GM18858 (cell line): ENCODE measurements around the gene CATSPER1.

Experiments
- ATAC-seq: cut with Tn5 transposase; IDR thresholded peaks from one replicate; pipeline ENCODE4 v1.9.1; 2021; ENCODE audit not compliant: unreplicated experiment

CATSPER1 gene

DNA sequence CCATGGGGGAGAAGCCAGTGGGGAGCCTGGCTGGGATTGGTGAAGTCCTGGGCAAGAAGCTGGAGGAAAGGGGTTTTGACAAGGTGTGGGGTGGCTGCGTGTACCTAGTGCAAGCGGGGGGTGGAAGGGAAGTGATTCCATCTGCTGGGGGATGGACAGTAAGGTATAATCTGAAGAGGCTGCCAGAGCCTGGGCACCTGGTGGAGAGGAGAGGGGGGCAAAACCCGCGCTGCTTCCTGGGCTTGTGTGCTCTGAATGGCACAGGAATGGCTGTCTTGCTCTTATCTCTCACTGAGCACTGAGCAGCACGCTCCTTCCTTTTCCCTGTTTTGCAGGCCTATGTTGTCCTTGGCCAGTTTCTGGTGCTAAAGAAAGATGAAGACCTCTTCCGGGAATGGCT, 23.0 kb downstream of the CATSPER1 start:
- no peak for ATAC-seq

DNA sequence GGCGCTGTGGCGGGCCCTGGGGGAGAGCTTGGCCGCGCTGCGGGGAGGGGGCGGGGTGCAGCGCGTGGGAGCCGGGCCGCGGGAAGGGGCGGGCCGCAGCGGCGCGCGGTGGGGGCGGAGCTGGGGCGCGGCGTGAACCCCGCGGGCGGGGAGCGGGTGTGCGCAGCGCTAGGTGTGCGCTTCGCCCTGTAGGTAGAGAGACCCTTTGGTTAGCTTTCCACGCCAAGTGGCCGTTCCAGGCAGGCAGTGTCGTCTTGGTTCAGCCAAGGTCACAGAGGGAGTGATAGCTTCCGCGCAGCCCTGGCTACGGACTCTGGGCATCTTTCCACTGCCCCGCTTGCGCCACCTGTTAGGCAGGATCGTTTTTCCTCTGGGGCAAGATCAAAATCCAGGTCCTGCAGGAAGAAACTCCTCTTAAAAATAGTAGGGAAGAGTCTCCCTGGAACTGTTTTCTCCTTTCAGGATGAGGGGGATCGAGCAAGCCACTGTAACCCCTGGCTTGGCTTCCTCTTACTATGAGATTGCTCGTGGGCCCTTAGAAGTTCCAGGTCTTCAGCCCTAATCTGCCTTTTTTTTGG, 23.5 kb downstream of the CATSPER1 start:
- peak; percentile 15 for ATAC-seq

DNA sequence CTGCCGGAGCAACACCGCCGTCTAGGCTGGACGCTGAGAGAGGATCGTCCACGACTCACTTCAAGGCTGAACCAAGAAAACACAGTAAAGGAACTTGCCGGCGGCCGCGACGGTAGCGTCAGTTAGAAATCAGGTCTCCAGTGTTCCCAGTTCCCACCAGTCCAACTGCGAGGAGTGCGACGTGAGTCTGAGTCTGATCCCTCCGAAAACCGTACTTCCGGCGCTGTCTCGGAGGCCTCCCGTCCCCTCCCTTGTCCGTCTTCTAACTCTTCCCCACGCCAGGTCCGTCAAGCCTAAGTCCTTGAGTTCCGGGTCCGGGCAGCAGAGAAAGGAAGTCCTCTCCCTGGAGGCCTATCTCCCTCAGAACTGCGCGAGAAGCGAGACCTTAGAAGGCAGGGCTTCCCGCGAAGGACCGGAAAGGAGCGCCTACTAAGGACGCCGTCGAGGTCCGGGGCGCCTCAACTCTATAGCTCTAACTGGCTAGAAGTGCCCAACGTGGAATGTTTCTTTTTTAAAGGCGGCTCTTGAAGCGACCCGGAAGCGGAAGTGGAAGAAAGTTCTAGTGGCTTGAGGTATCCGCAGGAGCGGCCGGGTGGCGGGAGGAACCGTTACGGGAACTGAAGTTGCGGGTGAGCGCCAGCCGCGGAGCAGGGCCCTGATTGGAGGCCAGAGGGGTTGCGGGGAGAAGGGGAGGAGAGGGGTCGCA, 24.2 kb downstream of the CATSPER1 start, which contains the start of the genes BANF1 and EIF1AD:
TSS of gene BANF1 (plus strand) at position 562 of the 706 bp plus-strand sequence. CDS start 748 bp downstream, outside the sequence.
TSS of gene EIF1AD (minus strand) at position 216 of the 706 bp plus-strand sequence. CDS start 1,768 bp downstream, outside the sequence.
- ATAC-seq: peak; percentile 70

DNA sequence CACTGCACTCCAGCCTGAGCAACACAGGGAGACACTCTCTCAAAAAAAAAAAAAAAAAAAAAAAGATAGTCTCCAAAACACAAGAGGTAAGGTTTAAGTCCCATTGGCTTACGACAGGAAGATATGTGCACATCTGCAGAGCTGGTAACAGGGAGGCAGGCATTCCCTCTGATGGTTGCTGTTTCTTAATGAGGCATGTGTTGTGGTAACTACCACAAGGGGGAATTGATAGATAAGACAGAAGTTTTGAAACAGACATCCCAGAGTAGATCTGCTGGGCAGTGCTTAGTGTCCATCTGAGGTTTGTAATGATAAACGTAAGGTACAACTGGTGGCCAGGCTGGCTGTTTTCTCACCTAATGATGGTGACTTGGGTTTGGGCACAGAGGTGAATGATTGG, 29.0 kb downstream of the CATSPER1 start:
- ATAC-seq: no peak

DNA sequence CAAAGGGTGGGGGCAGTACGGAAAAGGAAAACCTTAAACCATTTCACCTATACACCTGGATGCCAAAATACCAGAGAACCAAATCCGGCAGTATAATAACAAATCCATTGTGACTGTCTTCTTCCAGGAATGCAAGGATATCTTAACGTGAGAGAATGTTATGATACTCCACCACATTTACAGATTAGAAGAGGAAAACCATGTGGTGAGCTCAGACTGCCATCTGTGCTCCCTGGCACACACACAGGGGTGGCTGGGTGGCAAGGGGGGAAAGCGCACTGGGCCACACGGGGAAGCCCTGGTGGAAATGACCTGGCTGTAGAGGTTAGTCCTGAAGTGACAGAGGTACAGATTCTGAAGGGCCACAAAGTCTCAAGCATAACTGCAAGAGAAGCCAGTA, 34.2 kb downstream of the CATSPER1 start:
- no peak for ATAC-seq

DNA sequence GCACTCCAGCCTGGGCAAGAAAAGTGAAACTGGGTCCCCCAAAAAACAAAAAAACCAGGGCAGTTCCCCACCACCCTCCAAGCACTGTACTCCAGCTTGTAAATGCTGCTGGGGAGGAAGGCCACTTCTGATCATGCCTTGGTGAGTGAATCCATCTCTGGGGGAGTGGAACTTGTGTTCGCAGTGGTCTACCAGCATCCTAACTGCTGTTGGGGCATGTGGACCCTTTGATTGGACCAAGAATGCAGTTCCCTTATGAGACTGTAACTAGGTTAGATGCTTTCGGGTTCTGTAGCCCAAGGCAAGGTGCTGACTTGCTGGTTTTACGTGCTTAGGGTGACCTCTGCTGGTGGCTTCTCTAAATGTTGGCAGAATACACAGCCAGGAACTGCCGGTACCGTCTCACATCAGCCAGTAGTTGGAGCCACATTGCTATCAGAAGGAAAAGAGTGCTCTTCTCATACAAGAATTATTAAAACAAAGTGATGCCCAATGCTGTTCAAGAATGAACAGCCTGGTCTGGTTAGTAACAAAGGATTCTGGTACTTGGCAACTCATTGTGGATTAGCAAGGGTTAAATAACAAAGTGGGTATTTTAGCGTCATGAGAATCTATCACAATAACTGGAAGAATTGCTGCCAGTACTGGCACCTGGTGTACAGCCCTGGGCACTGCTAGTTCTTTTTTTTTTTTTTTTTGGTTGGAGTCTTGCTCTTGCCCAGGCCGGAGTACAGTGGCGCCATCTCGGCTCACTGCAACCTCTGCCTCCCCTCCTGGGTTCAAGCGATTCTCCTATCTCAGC, 37.3 kb downstream of the CATSPER1 start:
- peak; percentile 76 for ATAC-seq

DNA sequence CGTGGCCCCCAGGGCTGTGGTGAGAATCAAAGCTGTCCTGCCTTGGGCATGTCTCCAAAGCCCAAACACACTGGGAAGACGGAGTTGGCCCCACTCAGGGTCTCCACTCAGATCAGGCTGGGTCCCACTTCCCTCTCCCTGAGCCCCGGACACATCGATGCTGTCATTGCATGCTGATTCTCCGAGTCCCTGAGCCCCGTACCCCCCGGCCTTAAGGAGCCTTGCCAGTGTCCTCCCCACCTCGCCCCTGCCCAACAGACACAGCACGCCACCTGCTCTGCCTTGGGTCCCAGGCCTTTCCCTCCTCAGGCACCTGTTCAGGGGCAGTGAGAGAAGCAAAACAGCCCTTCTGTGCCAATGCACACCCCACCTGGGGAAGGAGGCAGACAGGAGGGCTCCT, 38.9 kb downstream of the CATSPER1 start:
- no peak for ATAC-seq

DNA sequence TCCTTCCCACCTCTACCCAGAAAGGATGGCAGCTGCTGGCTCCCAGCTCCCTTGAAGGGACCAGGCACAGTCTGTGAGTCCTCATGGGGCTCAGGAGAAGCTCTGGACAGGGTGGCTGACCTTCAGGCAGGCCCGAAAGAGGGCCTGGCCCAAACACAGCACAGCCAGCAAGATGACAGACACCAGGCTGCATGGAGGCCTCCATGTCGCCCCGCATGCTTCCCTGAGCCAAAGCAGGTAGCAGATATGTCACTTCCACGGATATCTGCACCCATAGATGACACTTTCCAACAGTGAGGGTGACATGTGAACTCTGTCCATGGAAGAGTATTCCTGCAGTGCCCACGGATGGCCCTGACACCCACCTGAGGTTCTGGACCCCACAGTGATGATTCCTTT, 42.7 kb downstream of the CATSPER1 start:
- ATAC-seq: no peak

DNA sequence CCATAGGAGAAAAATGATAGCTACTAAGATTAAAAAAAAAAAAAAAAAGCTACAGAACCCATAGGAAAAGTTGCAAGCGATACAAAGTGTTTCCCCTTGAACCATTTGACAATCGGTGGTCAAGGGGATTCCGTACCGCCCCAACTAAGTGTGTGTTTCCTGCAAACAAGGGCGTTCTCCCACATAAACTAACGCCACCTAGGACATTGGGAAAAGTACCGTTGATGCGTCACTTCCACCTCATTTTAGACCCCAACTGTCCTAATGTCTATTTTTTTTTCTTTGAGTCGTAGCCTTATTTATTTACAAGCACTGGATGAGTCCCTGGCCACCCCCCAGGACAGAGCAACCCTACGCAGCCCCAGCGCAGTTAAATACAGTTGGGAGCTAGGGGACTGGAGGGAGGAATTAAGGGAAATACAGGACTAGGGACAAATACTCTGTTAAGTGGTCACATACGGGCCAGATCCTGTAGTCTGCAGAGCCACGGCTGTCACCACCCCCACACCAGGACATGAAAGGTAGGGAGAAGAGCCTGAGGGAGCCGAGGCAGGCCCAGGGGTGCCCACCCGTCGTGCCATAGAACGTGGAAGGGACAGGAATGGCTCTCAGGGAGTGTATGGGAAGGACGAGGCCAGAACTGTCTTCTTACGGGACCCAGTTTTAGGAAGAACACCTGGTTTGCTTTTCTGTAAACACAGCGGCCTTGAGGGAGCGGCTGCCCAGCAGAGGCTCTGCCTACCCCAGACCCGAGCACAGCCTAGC, 43.3 kb downstream of the CATSPER1 start:
- no peak for ATAC-seq

DNA sequence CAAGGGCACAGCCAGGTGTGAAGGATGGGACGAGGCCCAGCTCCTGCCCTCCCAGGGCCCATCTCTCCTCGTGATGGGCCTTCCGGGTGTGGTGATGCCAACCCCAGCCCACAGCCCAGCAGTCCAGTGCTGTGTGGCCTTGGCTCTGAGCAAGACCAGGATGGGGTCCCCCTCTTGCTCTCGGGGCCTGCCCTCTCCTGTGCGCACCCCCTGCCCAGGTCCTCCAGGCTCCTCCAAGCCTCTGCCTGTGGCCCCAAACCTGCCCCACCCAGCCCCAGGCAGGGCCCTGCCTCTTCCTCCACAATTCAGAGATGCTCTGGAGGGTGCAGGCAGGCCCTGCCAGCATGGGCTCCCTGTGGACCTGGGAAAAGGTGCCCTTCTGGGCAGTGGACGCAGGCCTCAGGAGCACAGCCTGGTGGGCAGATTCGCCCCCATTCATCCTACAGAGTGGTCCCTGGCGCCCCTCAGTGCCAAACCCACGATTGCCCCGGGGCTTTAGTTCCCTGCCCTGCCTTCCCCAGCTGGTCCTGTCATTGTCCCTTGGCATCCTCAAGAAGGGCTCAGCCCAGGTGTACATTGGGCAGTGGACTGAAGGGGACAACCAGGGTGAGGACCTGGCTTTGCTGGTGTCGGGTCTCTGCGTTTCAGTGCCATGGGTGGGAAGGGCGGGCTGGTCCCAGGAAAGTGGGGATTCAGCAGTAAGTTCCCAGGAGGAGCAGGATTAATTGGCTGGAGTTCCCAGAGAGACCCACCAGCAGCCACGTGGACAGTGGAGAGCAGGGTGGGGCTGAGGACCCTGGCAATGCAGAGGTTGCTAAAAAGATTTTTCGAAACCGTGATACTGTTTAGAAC, 44.1 kb downstream of the CATSPER1 start:
- no peak for ATAC-seq

DNA sequence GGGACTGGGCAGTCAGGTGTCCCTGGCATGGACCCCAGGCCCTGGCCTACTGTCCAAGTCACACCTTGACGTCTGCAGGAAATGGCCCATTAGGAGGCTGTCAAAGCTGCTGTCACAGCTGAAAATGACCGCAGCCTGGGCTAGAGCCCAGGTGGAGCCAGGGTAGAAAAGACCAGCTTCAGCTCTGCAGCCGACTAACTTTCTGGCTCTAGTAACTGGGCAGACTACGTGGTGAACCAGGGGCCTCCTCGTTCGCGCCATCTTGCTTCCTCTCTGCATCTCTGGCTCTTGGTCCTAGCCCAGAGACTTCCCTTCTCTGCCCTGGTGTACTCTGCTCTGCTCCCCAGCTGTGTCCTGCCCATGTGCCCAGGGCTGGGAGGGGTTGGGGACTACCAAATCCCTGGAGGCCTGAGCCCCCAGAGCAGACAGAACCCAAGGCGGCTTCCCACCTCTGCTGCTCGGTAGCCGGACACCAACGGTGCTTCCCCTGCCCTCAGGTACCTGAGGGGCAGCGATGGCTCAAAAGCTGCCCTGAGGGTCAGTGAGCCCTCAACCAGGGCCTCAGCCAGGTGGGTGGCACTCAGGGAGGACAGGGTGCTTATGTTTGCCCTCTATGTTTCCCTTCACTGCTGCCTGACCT, 45.1 kb downstream of the CATSPER1 start:
- no peak for ATAC-seq

DNA sequence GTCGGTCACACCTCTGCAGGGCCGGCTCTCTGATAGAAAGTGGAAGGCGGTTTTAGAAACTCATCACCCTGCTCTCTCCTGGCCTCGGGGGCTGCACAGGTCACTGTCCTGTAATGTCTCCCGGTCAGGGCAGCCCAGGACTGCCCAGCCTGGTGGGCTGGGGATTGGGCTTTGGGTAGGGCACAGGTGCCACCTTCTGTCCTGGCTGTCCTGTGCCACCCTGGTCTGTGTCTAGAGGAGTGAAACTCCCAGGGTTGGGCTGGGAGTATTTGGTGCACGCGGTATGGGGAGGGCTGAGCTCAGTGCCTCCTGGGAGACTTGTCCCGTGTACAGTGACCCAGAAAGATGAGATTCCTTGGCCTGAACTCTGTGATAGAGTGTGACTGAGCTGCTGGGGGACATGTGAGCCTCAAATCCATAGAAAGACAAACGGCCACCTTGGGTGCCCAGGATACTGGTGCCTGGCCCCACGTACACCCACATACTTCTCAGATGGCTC, 47.0 kb downstream of the CATSPER1 start:
- ATAC-seq: no peak

DNA sequence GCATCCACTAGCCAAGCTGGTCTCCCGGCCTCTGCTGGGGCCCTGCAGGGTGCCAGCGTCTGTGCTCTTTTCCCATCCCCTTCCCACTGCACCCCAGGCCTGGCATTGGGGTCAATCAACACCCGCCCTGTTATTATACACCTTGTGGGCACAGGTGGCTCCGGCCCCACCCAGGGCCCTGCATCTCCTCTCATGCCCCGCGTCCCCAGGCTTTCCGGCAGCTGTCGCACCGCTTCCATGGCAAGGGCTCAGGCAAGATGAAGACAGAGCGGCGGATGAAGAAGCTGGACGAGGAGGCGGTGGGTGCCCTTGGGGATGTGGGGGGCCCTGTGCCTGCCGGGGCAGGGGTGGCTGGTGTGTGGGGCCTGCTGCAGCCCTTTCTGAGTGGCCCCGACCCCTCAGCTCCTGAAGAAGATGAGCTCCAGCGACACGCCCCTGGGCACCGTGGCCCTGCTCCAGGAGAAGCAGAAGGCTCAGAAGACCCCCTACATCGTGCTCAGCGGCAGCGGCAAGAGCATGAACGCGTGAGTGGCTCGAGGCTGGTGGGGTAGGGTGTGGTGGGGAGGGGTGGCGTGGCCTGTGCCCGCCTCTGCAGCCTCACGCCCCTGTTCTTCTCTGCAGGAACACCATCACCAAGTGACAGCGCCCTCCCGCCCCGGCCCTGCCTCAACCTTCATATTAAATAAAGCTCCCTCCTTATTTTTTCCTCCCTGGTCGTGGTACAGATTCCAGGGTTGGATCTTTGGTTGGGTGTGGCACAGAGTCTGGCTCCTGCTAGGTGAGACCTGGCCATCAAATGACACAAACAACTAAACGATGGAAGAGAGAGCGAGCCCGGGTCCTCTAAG, 47.7 kb downstream of the CATSPER1 start:
- no peak for ATAC-seq

DNA sequence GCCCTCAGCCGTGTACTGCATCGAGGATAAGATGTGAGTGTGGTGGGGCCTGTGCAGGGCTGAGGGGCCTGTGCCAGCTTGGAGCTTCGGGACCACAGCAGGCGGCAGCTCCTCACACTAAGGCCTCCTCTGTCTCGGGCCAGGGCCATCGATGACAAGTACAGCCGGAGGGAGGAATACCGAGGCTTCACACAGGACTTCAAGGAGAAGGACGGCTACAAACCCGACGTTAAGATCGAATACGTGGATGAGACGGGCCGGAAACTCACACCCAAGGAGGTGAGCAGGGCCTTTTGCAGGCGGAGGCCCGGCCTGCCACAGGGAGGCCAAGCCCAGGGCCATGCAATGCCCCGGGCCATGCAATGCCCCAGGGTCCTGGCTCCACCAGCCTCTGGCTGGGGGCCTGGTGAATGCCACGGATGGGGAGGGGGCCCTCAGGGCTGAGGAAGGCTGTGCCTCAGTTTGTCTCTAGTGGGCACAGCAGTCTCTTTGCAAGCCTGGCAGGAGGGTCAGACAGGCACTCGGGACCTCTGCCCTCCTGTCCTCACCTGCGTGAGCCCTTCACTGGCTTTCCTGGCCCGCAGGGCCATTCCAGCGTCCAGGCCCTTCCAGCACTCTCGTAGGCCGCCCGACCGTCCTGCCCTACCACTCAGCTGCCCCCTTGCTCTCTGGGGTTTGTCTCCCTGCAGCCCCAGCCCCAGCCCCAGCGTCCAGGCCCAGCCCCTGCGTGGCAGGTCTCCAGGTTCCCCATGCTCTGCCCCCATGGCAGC, 48.5 kb downstream of the CATSPER1 start:
- no peak for ATAC-seq

DNA sequence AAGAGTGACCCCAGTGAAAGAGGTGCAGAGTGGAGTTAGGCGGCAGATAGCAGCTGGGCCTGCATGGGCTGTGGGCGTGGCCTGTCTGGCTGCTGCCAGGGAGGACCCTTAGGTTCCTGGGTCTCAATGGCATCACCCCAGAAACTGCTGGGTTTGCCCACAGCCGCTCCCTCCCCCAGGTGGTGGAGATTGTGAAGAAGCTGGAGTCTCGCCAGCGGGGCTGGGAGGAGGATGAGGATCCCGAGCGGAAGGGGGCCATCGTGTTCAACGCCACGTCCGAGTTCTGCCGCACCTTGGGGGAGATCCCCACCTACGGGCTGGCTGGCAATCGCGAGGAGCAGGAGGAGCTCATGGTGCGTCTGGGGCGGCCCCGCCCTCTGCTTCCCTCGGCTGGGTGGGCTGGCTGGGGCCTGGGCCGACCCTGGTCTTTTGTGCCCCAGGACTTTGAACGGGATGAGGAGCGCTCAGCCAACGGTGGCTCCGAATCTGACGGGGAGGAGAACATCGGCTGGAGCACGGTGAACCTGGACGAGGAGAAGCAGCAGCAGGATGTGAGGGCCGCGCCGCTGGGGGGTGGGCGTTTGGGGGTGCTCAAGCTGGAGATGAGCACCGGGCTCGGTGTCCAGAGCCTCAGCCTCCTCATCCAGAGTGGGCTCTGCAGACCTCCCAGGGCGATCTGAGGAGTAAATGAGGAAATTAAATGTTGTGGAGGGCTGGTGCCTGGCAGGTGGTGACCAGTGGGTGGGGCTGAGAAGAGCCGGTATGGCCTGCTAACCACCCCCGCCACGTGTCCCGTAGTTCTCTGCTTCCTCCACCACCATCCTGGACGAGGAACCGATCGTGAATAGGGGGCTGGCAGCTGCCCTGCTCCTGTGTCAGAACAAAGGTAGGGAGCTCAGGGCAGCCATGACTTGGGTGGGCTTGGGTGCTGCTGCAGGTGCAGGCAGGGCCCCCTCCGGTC, 49.8 kb downstream of the CATSPER1 start:
- ATAC-seq: no peak

DNA sequence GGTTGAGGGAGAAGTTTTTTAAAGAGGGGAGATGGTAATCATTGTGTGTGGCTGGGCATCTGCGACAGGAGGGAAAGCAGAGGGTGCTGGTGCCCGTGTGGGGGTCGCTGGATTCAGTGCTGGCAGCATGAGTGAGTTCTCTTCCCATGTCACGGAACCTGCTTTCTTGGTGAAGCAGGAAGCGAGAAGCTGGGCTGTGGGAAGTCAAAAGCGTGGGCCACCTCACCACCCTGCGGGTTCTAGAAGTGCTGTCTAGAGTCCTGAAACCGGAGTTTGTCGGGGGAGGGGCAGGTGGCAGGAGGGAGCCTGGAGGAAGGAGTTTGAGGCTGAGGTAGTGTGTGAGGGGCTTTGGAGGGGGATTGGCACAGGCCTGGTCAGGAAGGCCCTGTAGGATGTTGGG, 50.5 kb downstream of the CATSPER1 start:
- no peak for ATAC-seq
